ENCODE results near the gene KRT83.
A peak's percentile ranks its signal among the peaks of the same experiment; 100 is the strongest.
"Not testable (repeated sequence)": the region's sequence is repeated elsewhere in the genome, so short reads cannot be mapped to it uniquely, and the experiment has no call there.

KRT83 gene

GRCh38 chr12:52331039-52331438 is 9.8 kb upstream of the KRT83 start:
- no peak for DNase-seq

GRCh38 chr12:52327830-52328500 is 6.8 kb upstream of the KRT83 start:
- DNase-seq, result no peak

- DNase-seq, result peak; percentile 85
These were observed 6.0 kb upstream of the KRT83 start for GRCh38 chr12:52327052-52327829.

GRCh38 chr12:52324153-52324444 is 2.9 kb upstream of the KRT83 start:
- no peak for DNase-seq

GRCh38 chr12:52323416-52324152 is 2.4 kb upstream of the KRT83 start:
- no peak for DNase-seq

GRCh38 chr12:52323001-52323400 is 1.8 kb upstream of the KRT83 start:
- DNase-seq, result no peak

GRCh38 chr12:52322069-52322468 is 871 bp upstream of the KRT83 start:
- DNase-seq, result no peak

GRCh38 chr12:52321418-52321817 is 220 bp upstream of the KRT83 start:
- DNase-seq, result no peak

- no peak for DNase-seq
These were observed 2.1 kb downstream of the KRT83 start for GRCh38 chr12:52319097-52319496.

GRCh38 chr12:52318241-52318990 is 2.8 kb downstream of the KRT83 start:
- no peak for DNase-seq

- no peak for DNase-seq
These were observed 3.6 kb downstream of the KRT83 start for GRCh38 chr12:52317468-52318052.

GRCh38 chr12:52316701-52317100 is 4.5 kb downstream of the KRT83 start:
- no peak for DNase-seq

GRCh38 chr12:52316290-52316689 is 4.9 kb downstream of the KRT83 start:
- DNase-seq, result no peak

- not testable (repeated sequence) for DNase-seq
These were observed 5.5 kb downstream of the KRT83 start for GRCh38 chr12:52315721-52316120.

- no peak for DNase-seq
These were observed 6.7 kb downstream of the KRT83 start for GRCh38 chr12:52314511-52314910.

- no peak for DNase-seq
These were observed 7.3 kb downstream of the KRT83 start for GRCh38 chr12:52313926-52314325.

- no peak for DNase-seq
These were observed 7.7 kb downstream of the KRT83 start for GRCh38 chr12:52313461-52313860.

GRCh38 chr12:52312086-52312485 is 9.1 kb downstream of the KRT83 start:
- DNase-seq, result no peak

- no peak for DNase-seq
These were observed 9.9 kb downstream of the KRT83 start for GRCh38 chr12:52311285-52311648.

- DNase-seq, result no peak
These were observed 10.4 kb downstream of the KRT83 start for GRCh38 chr12:52310622-52311284.

- no peak for DNase-seq
These were observed 12.3 kb downstream of the KRT83 start for GRCh38 chr12:52308806-52309425.

Measured in fibroblast of skin of right quadriceps (primary cell).